ENCODE data around the gene DBP. TPM values are rescaled to one million over a fixed set of nuclear protein-coding genes. Genes with fewer than 3 reads are reported as not detected.

Gene DBP
- total and polyA plus RNA-seq, 2 experiments from 2014 or later, result 5.7 to 6.3 TPM

DNA sequence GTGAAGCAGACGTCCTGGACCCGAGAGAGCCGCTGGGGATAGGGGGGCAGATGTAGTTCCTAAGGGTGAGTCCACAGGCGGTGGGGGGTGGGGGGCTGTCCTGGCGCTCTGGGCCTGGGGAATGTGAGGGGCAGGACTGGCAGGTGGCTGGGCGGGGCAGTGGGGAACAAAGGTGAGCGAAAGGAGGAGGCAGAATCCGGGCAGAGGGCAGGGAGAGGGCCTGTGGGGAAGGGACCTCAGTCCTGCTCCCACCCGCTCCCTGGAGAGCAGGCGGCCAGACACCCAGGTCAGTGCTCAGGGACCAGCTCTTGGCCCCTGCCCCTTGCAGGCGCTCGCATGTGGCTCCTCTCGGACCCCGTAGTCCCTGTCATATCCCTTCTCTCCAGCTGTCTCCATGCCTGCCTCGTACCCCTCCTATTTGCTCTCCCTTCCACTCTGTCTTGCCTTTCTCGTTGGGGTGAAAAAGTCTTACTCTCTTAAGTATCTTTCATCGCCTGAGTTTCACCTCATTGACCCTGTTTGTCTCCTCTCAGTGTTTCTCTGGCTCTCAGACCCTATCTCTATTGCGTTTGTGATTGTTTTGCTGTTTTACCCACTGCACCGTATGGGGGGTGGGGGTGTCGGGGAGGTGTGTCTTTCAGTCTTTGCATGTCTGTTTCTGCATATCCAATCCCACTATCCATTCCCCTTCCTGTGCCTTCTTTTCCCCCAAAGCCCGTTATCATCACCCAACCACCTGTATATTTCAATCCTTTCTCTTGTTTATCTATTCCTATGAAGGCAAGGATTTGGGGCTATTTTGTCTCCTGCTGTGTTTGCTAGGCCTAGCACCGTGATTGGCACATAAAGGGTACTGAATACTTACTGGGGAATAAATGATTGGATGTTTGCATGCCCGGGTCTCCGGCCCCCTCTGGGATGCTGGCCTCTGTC is 12.1 kb downstream of the DBP start (continued):
- TF ChIP-seq, protein P1, sequence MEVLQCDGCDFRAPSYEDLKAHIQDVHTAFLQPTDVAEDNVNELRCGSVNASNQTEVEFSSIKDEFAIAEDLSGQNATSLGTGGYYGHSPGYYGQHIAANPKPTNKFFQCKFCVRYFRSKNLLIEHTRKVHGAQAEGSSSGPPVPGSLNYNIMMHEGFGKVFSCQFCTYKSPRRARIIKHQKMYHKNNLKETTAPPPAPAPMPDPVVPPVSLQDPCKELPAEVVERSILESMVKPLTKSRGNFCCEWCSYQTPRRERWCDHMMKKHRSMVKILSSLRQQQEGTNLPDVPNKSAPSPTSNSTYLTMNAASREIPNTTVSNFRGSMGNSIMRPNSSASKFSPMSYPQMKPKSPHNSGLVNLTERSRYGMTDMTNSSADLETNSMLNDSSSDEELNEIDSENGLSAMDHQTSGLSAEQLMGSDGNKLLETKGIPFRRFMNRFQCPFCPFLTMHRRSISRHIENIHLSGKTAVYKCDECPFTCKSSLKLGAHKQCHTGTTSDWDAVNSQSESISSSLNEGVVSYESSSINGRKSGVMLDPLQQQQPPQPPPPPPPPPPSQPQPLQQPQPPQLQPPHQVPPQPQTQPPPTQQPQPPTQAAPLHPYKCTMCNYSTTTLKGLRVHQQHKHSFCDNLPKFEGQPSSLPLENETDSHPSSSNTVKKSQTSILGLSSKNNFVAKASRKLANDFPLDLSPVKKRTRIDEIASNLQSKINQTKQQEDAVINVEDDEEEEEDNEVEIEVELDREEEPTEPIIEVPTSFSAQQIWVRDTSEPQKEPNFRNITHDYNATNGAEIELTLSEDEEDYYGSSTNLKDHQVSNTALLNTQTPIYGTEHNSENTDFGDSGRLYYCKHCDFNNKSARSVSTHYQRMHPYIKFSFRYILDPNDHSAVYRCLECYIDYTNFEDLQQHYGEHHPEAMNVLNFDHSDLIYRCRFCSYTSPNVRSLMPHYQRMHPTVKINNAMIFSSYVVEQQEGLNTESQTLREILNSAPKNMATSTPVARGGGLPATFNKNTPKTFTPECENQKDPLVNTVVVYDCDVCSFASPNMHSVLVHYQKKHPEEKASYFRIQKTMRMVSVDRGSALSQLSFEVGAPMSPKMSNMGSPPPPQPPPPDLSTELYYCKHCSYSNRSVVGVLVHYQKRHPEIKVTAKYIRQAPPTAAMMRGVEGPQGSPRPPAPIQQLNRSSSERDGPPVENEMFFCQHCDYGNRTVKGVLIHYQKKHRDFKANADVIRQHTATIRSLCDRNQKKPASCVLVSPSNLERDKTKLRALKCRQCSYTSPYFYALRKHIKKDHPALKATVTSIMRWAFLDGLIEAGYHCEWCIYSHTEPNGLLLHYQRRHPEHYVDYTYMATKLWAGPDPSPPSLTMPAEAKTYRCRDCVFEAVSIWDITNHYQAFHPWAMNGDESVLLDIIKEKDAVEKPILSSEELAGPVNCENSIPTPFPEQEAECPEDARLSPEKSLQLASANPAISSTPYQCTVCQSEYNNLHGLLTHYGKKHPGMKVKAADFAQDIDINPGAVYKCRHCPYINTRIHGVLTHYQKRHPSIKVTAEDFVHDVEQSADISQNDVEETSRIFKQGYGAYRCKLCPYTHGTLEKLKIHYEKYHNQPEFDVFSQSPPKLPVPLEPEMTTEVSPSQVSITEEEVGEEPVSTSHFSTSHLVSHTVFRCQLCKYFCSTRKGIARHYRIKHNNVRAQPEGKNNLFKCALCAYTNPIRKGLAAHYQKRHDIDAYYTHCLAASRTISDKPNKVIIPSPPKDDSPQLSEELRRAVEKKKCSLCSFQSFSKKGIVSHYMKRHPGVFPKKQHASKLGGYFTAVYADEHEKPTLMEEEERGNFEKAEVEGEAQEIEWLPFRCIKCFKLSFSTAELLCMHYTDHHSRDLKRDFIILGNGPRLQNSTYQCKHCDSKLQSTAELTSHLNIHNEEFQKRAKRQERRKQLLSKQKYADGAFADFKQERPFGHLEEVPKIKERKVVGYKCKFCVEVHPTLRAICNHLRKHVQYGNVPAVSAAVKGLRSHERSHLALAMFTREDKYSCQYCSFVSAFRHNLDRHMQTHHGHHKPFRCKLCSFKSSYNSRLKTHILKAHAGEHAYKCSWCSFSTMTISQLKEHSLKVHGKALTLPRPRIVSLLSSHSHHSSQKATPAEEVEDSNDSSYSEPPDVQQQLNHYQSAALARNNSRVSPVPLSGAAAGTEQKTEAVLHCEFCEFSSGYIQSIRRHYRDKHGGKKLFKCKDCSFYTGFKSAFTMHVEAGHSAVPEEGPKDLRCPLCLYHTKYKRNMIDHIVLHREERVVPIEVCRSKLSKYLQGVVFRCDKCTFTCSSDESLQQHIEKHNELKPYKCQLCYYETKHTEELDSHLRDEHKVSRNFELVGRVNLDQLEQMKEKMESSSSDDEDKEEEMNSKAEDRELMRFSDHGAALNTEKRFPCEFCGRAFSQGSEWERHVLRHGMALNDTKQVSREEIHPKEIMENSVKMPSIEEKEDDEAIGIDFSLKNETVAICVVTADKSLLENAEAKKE (CRISPR knock-in tag; IDR thresholded peaks at IDR 0.05), result no peak
- TF ChIP-seq ZNF331 (CRISPR knock-in tag; IDR thresholded peaks at IDR 0.05; ENCODE audit: low read depth) (no peak), CREB1 (CRISPR knock-in tag; IDR thresholded peaks at IDR 0.05; ENCODE audit: low read depth) (no peak), POLR2AphosphoS5 (IDR thresholded peaks at IDR 0.05; ENCODE audit: low read depth) (no peak), NANOG (IDR thresholded peaks at IDR 0.05; ENCODE audit: borderline replicate concordance) (no peak), JUNB (IDR thresholded peaks at IDR 0.05; ENCODE audit: unreplicated experiment) (no peak), STAT1 (IDR thresholded peaks at IDR 0.05; ENCODE audit: unreplicated experiment) (no peak), EZH2phosphoT487 (IDR thresholded peaks at IDR 0.05; ENCODE audit: unreplicated experiment) (no peak), ZNF114 (CRISPR knock-in tag; IDR thresholded peaks at IDR 0.05) (no peak), EZH2 (IDR thresholded peaks at IDR 0.05; ENCODE audit: low read depth, unreplicated experiment) (no peak)
- TF ChIP-seq, protein P2, sequence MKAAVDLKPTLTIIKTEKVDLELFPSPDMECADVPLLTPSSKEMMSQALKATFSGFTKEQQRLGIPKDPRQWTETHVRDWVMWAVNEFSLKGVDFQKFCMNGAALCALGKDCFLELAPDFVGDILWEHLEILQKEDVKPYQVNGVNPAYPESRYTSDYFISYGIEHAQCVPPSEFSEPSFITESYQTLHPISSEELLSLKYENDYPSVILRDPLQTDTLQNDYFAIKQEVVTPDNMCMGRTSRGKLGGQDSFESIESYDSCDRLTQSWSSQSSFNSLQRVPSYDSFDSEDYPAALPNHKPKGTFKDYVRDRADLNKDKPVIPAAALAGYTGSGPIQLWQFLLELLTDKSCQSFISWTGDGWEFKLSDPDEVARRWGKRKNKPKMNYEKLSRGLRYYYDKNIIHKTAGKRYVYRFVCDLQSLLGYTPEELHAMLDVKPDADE (IDR thresholded peaks at IDR 0.05), result no peak

All from GM23338 (cell line).